Right atrium auricular region (tissue), 2 donors: Measurements from ENCODE around the gene STAT6. TPM values are rescaled to one million over a fixed set of nuclear protein-coding genes. Genes with fewer than 3 reads are reported as not detected.

Source experiments
- DNase-seq: peaks from one replicate; pipeline ENCODE4 v3.0.0-alpha.2; 2019; ENCODE audit warnings: low spot score
- H3K27ac ChIP-seq, 2 donors: fragments of 200-600 bp; sonication (generic); 1 replicate in 1 of 2; 2 replicates in 1 of 2; pipeline ENCODE4 v1.5.1; 2016 to 2019
- H3K27me3 ChIP-seq, 2 donors: fragments of 200-600 bp; sonication (generic); one replicate each; pipeline versions ENCODE4 v1.5.1 to v1.6.0; 2017 to 2019
- H3K36me3 ChIP-seq: fragments of 200-600 bp; sonication (generic); one replicate; pipeline ENCODE4 v1.5.1; 2016
- H3K4me1 ChIP-seq, 2 donors: fragments of 200-600 bp; sonication (generic); one replicate each; pipeline versions ENCODE4 v1.5.1 to v1.6.0; 2017 to 2019
- H3K4me3 ChIP-seq, 2 donors: fragments of 200-600 bp; sonication (generic); 1 replicate in 1 of 2; 2 replicates in 1 of 2; pipeline ENCODE4 v1.5.1; 2017 to 2019; ENCODE audit warnings: mild to moderate bottlenecking in 1 of 2, moderate library complexity in 1 of 2
- H3K9me3 ChIP-seq, 2 donors: fragments of 200-600 bp; sonication (generic); one replicate each; pipeline ENCODE4 v1.5.1; 2019
- total RNA-seq, 2 donors: library from RNA; depleted of rRNA; stranded (reverse); fragments of >200 nt; gene quantifications; one replicate each; pipeline ENCODE4 v1.1.0, GENCODE V29; 2016
- TF ChIP-seq, protein P1 (sequence below), 2 donors: fragments of 200-600 bp; sonication (generic); IDR thresholded peaks; one replicate each; pipeline ENCODE4 v1.5.1; 2019; ENCODE audit warnings: antibody characterized with exemption in 2 of 2

The STAT6 gene
- total RNA-seq, 2 donors from 2014 or later, result 34.3 to 64.3 TPM

DNA sequence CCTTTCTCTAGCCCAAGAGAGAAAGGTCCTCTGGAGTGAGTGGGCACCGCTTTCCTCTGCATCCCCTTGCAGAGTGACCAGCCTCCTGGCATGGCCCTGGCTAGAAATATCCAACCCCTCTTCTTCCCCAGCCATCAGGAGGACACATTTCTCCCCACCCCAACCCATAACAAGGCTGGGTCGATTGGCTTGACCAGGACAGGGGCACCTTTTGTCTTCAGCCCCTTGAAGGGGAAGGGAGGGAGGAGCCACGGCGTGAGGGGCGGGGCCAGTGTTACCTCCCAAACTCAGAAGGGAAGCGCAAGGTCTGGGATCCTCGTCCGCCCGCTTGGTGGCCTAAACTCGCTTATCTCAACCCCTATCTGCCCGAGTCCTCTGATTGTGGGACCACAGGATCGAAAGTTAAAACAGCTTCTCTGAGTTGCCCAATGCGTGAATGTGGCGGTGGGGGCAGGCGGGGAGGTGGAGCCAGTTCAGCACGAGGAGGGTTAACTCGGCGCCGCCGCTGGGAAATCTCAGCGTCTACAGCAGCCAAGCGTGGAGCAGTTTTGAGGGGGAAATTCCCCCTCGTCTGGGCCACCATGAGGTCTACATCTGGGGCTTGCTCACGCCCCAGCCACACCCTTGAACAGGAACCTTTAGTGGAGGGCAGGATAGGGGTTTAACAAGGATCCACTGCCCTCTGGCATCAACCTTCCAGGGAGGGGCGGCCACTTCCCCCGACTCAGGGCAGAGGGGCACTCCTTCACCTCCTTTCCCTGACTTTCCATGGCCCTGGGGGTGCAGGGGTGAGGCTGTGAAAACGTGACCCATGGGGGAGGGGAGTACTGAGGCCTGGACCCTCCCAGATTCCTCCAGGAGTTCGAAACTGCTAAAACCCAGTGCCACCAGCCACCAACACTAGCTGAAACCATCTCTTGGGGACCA is 795 bp downstream of the STAT6 start:
- DNase-seq, result no peak
- H3K4me1 ChIP-seq, result peaks cover 0 to 33% of the 10 kb centered on the region in 2 donors
- H3K27me3 ChIP-seq, result no peaks in the 10 kb centered on the region
- peaks cover 26% of the 10 kb centered on the region for H3K36me3 ChIP-seq
- H3K27ac ChIP-seq, result peak overlapping the region; percentile 97 to 98
- TF ChIP-seq, protein P1, sequence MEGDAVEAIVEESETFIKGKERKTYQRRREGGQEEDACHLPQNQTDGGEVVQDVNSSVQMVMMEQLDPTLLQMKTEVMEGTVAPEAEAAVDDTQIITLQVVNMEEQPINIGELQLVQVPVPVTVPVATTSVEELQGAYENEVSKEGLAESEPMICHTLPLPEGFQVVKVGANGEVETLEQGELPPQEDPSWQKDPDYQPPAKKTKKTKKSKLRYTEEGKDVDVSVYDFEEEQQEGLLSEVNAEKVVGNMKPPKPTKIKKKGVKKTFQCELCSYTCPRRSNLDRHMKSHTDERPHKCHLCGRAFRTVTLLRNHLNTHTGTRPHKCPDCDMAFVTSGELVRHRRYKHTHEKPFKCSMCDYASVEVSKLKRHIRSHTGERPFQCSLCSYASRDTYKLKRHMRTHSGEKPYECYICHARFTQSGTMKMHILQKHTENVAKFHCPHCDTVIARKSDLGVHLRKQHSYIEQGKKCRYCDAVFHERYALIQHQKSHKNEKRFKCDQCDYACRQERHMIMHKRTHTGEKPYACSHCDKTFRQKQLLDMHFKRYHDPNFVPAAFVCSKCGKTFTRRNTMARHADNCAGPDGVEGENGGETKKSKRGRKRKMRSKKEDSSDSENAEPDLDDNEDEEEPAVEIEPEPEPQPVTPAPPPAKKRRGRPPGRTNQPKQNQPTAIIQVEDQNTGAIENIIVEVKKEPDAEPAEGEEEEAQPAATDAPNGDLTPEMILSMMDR (IDR thresholded peaks at IDR 0.05), result no peak
- H3K4me3 ChIP-seq, result peak overlapping the region; percentile 66 to 73
- no peaks in the 10 kb centered on the region for H3K9me3 ChIP-seq

DNA sequence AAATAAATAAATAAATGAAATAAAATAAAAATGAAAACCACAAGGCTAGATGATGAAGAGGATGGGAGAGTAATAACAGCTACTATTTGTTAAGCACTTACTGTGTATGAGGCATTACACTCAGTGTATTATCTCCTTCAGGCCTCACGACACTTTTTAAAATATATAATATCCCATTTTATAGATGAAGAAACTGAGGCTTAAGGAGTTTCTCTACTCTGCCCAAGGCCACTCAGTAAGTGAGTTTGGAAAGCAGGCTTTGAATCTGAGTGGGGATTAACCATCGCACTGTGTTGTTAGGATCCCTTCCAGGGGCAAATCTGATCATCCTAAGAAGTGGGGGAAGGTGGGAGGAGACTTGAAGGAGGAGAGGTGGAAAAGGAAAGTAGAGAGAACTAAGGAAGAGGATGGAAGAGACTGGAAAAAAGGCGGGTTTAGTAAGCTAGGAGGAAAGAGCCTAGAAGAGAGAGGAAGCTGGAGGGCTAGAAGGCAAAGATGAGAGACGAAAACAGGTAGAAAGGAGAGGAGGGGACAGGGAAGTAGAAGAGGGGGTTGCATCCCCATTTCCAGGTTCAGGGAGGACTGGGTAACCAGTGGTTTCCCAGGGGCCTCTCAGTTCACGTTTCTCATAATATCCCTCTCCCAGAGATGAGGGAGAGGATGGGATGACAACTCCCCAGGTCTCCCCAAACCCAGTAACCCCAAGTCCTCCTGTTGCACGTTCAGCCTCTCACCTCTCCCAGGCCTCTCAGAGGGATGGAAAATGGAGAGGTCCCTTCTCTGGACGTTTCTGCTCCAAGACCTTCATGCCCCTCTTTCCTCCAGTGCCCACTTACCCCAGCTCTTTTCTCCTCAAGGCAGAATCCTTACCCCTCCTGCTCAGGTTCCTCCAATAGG is 1.7 kb downstream of the STAT6 start:
- peak overlapping the region; percentile 97 to 98 for H3K27ac ChIP-seq
- no peaks in the 10 kb centered on the region for H3K9me3 ChIP-seq
- peaks cover 0 to 33% of the 10 kb centered on the region in 2 donors for H3K4me1 ChIP-seq
- TF ChIP-seq, protein P1 (IDR thresholded peaks at IDR 0.05), result no peak
- peak overlapping the region; percentile 66 to 73 for H3K4me3 ChIP-seq
- no peaks in the 10 kb centered on the region for H3K27me3 ChIP-seq
- peaks cover 36% of the 10 kb centered on the region for H3K36me3 ChIP-seq
- DNase-seq, result no peak

DNA sequence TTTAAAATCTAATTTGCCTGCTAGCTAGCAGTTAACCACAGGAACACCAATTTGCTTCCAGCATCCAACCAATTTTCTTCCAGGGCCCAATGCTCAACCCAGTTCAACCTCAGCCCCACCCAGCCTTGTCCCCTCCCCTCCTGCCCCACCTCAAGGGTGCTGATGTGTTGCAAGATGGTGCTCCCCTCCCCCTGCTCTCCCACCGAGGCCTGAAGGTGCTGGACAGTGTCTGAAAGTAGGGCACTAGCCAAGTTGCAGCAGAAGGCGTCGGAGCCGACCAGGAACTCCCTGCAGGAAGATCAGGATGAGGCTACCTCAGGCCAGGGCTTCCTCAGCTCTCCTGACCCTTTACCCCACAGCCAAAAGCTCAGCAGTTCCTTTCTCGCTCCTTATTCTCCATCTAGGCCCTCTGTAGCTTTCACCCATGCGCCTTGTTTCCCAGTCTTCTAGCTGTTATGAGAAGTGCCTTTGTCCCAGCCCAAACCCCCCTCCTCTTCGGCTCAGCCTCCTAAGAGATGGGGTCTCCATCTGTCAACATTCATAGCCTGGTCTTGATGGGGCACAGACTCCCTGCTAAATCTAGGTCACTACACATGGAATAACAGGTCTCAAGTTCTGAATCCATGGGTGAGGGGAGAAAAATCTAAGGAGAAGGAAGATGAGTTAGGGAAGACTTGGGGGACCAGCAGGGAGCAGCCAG is 3.6 kb downstream of the STAT6 start:
- H3K27ac ChIP-seq, result no peak overlapping the region
- H3K27me3 ChIP-seq, result no peaks in the 10 kb centered on the region
- DNase-seq, result no peak
- H3K4me1 ChIP-seq, result peaks cover 0 to 32% of the 10 kb centered on the region in 2 donors
- H3K36me3 ChIP-seq, result peaks cover 47% of the 10 kb centered on the region
- H3K9me3 ChIP-seq, result no peaks in the 10 kb centered on the region
- TF ChIP-seq, protein P1 (IDR thresholded peaks at IDR 0.05), result no peak
- H3K4me3 ChIP-seq, result no peak overlapping the region

DNA sequence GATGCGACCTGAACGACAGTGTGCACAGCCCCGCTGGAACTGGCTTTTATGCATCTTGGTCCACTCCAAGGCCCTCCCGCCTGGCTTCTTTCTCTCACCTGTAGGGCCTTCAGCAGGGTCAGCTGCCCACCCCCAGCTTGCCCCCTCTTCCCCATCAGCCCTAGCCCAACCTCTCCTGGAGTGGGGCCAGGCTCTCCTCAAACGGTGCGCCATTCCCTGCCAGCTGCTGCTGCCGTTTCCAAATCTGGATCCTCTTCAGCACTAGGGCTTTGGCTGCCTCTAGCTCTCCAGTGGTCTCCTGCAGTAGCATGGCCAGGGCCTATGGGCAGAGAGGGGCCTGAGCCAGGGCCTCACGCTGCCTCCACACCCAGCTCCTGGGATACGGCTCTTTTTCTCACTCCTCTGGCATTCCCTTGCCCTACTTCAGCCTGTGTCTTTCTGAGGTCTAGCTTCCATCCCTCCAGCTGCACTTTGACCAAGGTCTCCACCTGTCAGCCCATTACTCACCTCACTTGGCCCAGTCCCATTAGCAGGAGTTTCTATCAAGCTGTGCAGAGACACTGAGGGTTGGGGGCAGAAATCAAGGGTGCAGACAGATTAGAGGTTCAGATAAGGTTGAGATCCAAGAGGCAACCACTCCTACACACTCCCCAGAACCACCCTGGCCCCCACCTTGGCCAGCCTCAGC is 5.0 kb downstream of the STAT6 start:
- no peak overlapping the region for H3K4me3 ChIP-seq
- no peak for DNase-seq
- peaks cover 52% of the 10 kb centered on the region for H3K36me3 ChIP-seq
- H3K27ac ChIP-seq, result no peak overlapping the region
- TF ChIP-seq, protein P1 (IDR thresholded peaks at IDR 0.05), result no peak
- no peaks in the 10 kb centered on the region for H3K27me3 ChIP-seq
- no peaks in the 10 kb centered on the region for H3K9me3 ChIP-seq
- peaks cover 0 to 28% of the 10 kb centered on the region in 2 donors for H3K4me1 ChIP-seq
